GM12864 (cell line): Measurements from ENCODE around the gene POLH.
"Not testable (repeated sequence)": the region's sequence is repeated elsewhere in the genome, so short reads cannot be mapped to it uniquely, and the experiment has no call there.

Experiments
- DNase-seq: peaks from one replicate; pipeline ENCODE4 v3.0.0-alpha.2; 2011; ENCODE audit warnings: low read depth
- H3K4me3 ChIP-seq: 2 replicates; pipeline ENCODE4 v1.5.1; 2011; ENCODE audit warnings: mild to moderate bottlenecking, low read depth, low read length, control low read depth
- CTCF ChIP-seq: IDR thresholded peaks from 2 replicates; pipeline ENCODE4 v1.5.1; 2011; ENCODE audit warnings: low read depth, mild to moderate bottlenecking, moderate library complexity, low read length, control low read depth, inconsistent platforms; ENCODE audit errors: missing control alignments

The POLH gene

DNA sequence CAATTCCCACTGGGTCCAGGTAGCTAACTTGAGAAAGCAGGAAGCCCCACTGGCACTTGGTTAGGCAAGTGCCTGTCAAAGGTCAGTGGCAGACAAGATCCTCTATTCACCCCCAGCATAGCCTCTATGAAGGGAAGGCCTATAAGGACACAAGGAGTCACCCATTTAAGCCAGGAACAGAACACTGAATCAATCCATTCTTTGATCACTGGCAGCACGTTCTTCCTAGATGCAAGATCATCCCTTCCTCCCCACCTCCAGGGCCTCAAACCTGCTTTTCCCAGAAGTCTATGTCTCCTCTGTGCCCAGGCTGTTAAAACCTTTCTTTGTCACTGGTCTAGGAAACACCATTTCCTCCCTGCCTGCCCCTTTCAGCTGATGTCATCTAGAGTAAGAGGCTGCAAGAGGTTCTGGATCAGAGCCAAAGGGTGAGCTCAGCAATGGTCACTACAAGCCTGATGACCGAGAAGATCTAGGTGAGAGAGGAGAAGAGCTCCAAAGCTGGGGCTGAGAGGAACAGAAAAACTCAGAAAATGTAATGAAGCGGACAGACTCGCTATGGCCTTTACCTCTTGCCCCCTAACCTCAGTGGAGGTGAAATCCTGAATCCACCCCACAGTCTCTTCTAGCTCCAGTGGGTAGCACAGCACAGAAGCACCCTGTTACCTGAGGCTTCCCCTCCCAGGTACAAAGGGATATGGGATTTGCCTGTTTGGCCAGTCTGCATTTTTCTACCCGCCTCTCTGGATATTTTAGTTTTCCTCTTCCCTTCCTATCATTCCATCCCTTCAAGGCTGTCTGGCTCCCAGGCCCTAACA lies 51.2 kb downstream of the POLH start:
- TF ChIP-seq CTCF: no peak
- no peak overlapping the region for H3K4me3 ChIP-seq
- no peak for DNase-seq

GRCh38 chr6:43628393-43629103 lies 52.6 kb downstream of the POLH start:
- H3K4me3 ChIP-seq: peak overlapping the region; percentile 95
- TF ChIP-seq CTCF: no peak
- DNase-seq: no peak

DNA sequence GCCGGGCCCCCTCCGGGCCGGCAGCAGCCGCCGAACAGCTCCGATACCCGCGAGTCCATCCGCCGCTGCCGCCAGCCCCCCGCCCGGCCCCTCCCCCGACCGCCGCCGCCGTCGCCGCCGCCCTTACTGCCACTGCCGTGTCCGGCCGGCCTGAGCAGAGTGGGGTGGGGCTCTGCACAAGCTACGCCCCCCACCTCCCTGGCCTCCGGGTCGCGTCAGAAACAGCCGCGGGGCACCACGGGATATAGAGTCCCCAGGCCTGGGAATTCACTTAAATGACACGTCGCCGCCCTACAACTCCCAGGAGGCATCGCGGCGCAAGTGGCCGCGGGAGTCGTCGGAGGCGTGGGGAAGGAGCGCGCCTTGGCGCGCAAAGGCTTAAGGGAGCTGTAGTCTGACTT lies 53.1 kb downstream of the POLH start, which contains the start of gene GTPBP2:
Gene GTPBP2, minus strand, starts transcription at position 161 of the 401 bp plus-strand sequence. Its CDS starts 102 bp downstream, at position 59.
- no peak for TF ChIP-seq CTCF
- H3K4me3 ChIP-seq: peak within 1 kb of the TSS; percentile 95
- peak; percentile 95 for DNase-seq

GRCh38 chr6:43629505-43630300 lies 53.7 kb downstream of the POLH start:
- peak overlapping the region; percentile 95 for H3K4me3 ChIP-seq
- TF ChIP-seq CTCF: no peak
- DNase-seq: peak; percentile 94

GRCh38 chr6:43630980-43631619 lies 55.1 kb downstream of the POLH start:
- no peak for TF ChIP-seq CTCF
- no peak overlapping the region for H3K4me3 ChIP-seq
- DNase-seq: no peak

GRCh38 chr6:43633002-43633401 lies 57.0 kb downstream of the POLH start:
- not testable (repeated sequence) for H3K4me3 ChIP-seq, DNase-seq
